GM12891 (cell line): Measurements from ENCODE around the gene SORCS1.

Experiments used
- POLR2A ChIP-seq: IDR thresholded peaks from 2 replicates; pipeline ENCODE4 v1.6.1; 2011; ENCODE audit warnings: low read depth, low read length, control low read depth
- POLR2AphosphoS5 ChIP-seq: IDR thresholded peaks from 2 replicates; pipeline ENCODE4 v1.6.1; 2011; ENCODE audit warnings: low read depth, low read length, control low read depth
- POU2F2 ChIP-seq: IDR thresholded peaks from 2 replicates; pipeline ENCODE4 v1.6.1; 2011; ENCODE audit warnings: low read depth, mild to moderate bottlenecking, control low read depth, low read length, moderate library complexity
- SPI1 ChIP-seq: IDR thresholded peaks from 2 replicates; pipeline ENCODE4 v1.6.1; 2011; ENCODE audit warnings: low read depth, low read length, control low read depth
- TAF1 ChIP-seq: IDR thresholded peaks from 2 replicates; pipeline ENCODE4 v1.6.1; 2011; ENCODE audit warnings: low read depth, low read length, control low read depth

GRCh38 chr10:106563384-106563783 is 601.1 kb downstream of the SORCS1 start:
- TF ChIP-seq POLR2A (no peak), POU2F2 (no peak), POLR2AphosphoS5 (no peak), TAF1 (no peak), SPI1 (no peak)
